Fibroblast of lung (primary cell): ENCODE data around the gene HMX1. TPM values are rescaled to one million over a fixed set of nuclear protein-coding genes. Genes with fewer than 3 reads are reported as not detected.

Experiments used
- DNase-seq, 2 donors: peaks; one replicate each; pipeline versions ENCODE4 v3.0.0 to v3.0.0-alpha.2; 2010; ENCODE audit warnings: low read depth in 2 of 2
- H2AFZ ChIP-seq: 2 replicates; pipeline ENCODE4 v1.5.1; 2012; ENCODE audit warnings: low read length, control low read depth, inconsistent platforms
- H3K27ac ChIP-seq: 2 replicates; pipeline ENCODE4 v1.5.1; 2011; ENCODE audit warnings: low read length, control low read depth; ENCODE audit not compliant: insufficient read depth
- H3K27me3 ChIP-seq: 2 replicates; pipeline ENCODE4 v1.5.1; 2011; ENCODE audit warnings: mild to moderate bottlenecking, low read length; ENCODE audit not compliant: control insufficient read depth, insufficient read depth
- H3K36me3 ChIP-seq: 2 replicates; pipeline ENCODE4 v1.5.1; 2011; ENCODE audit warnings: low read length; ENCODE audit not compliant: control insufficient read depth, insufficient read depth
- H3K4me1 ChIP-seq: 2 replicates; pipeline ENCODE4 v1.5.1; 2011; ENCODE audit warnings: low read length; ENCODE audit not compliant: control insufficient read depth, insufficient read depth; ENCODE audit errors: extremely low read depth
- H3K4me2 ChIP-seq: 2 replicates; pipeline ENCODE4 v1.5.1; 2011; ENCODE audit warnings: low read length, control low read depth; ENCODE audit not compliant: insufficient read depth; ENCODE audit errors: extremely low read depth
- H3K4me3 ChIP-seq, 4 experiments: fragments of 200-600 bp in 1 of 4; sonication (generic) in 1 of 4; replicated peaks in 1 of 4; 2 replicates each; pipeline ENCODE4 v1.5.1; 2011 to 2016; ENCODE audit warnings: low read length in 4 of 4, low read depth in 3 of 4, mild to moderate bottlenecking in 3 of 4, control low read depth in 2 of 4, inconsistent platforms in 1 of 4, mixed read lengths in 1 of 4; ENCODE audit not compliant: insufficient read depth in 1 of 4; ENCODE audit errors: control extremely low read depth in 1 of 4
- H3K79me2 ChIP-seq: 2 replicates; pipeline ENCODE4 v1.5.1; 2012; ENCODE audit warnings: mild to moderate bottlenecking, low read length, inconsistent platforms; ENCODE audit not compliant: control insufficient read depth, insufficient read depth
- H3K9ac ChIP-seq: 2 replicates; pipeline ENCODE4 v1.5.1; 2011; ENCODE audit warnings: mild to moderate bottlenecking, low read length, control low read depth; ENCODE audit not compliant: insufficient read depth
- H3K9me3 ChIP-seq: 2 replicates; pipeline ENCODE4 v1.5.1; 2012; ENCODE audit warnings: low read depth, low read length; ENCODE audit not compliant: control insufficient read depth, insufficient read depth
- H4K20me1 ChIP-seq: 2 replicates; pipeline ENCODE4 v1.5.1; 2011; ENCODE audit warnings: low read length; ENCODE audit not compliant: control insufficient read depth, insufficient read depth; ENCODE audit errors: extremely low read depth
- EZH2 ChIP-seq: IDR thresholded peaks from 2 replicates; pipeline ENCODE4 v1.5.1; 2012; ENCODE audit warnings: low read length, control low read depth, mild to moderate bottlenecking; ENCODE audit errors: missing control alignments
- polyA plus RNA-seq, 2 donors: library from polyadenylated mRNA; depleted of rRNA in 1 of 2; stranded (reverse) in 1 of 2; unstranded in 1 of 2; fragments of >200 nt; gene quantifications; 2 replicates each; pipeline ENCODE4 v1.2.1, GENCODE V29; 2011 to 2012; ENCODE audit warnings: missing spikeins in 1 of 2
- total RNA-seq: library from RNA; depleted of rRNA; stranded (reverse); fragments of >200 nt; gene quantifications from 2 replicates; pipeline ENCODE4 v1.2.1, GENCODE V29; 2014
- TF ChIP-seq, protein P1 (sequence below), 2 donors: IDR thresholded peaks in 1 of 2; conservative IDR thresholded peaks in 1 of 2; 1 replicate in 1 of 2; 2 replicates in 1 of 2; pipeline ENCODE4 v1.5.1; 2011 to 2012; ENCODE audit warnings: low read length in 2 of 2, control low read depth in 1 of 2, inconsistent platforms in 1 of 2, low read depth in 1 of 2, mild to moderate bottlenecking in 1 of 2

Gene HMX1
- total and polyA plus RNA-seq, 2 donors (not counting 1 experiment from before 2014, with no cell fraction given): not detected

DNA sequence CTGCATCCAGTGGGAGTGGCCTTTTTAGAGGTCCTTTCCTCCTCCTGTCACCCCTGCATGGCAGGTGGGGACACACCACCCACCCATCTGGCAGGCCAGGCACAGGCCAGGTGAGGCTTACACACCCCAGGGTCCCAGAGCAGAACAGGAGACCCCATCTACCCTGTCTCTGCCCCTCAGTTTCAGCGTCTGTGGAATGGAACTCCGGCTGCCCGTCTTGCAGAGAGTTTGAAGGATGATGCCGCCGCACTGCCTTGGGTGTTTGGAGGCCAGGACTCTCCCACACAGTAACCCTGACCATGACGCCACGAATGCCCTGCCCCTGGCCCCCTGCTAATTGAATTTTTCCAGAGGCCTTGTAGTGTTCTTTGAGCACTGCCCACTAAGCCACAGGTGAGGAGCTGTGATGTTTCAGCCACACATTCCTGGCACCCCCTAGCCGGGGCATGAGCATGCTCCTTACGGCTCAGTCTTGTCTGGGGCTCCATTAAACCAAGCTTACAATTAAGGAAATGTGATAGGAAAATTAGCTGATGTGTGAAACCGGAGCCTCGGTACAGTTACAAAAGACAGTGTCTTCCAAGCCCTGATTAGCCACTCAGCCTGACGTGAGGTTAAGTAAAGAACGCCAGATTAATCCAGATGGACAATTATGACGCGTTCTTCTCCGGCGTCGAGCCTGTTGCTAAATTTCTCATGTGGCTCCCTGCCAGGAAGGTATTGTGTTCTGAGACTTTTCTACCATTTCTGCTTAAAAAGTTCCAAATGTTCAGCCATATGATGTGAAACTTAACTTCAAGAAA is 39.3 kb downstream of the HMX1 start:
- no peak for DNase-seq
- TF ChIP-seq, protein P1, sequence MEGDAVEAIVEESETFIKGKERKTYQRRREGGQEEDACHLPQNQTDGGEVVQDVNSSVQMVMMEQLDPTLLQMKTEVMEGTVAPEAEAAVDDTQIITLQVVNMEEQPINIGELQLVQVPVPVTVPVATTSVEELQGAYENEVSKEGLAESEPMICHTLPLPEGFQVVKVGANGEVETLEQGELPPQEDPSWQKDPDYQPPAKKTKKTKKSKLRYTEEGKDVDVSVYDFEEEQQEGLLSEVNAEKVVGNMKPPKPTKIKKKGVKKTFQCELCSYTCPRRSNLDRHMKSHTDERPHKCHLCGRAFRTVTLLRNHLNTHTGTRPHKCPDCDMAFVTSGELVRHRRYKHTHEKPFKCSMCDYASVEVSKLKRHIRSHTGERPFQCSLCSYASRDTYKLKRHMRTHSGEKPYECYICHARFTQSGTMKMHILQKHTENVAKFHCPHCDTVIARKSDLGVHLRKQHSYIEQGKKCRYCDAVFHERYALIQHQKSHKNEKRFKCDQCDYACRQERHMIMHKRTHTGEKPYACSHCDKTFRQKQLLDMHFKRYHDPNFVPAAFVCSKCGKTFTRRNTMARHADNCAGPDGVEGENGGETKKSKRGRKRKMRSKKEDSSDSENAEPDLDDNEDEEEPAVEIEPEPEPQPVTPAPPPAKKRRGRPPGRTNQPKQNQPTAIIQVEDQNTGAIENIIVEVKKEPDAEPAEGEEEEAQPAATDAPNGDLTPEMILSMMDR (conservative IDR thresholded peaks at IDR 0.05 in 1 of 2, IDR thresholded peaks at IDR 0.05 in 1 of 2; ENCODE audit: low read depth in 1 of 2, low read length in 2 of 2): no peak
- no peak for TF ChIP-seq EZH2

GRCh38 chr4:8831221-8832112 is 40.2 kb downstream of the HMX1 start:
- Histone ChIP-seq H3K9me3 (no peaks in the 10 kb centered on the region), H3K4me3 (no peak overlapping the region), H3K4me2 (no peak overlapping the region), H2AFZ (no peak overlapping the region), H3K36me3 (no peaks in the 10 kb centered on the region), H3K4me1 (no peaks in the 10 kb centered on the region), H3K27ac (no peak overlapping the region), H3K79me2 (no peaks in the 10 kb centered on the region), H4K20me1 (no peaks in the 10 kb centered on the region), H3K27me3 (no peaks in the 10 kb centered on the region), H3K9ac (no peak overlapping the region)
- no peak for DNase-seq
- TF ChIP-seq EZH2: no peak
- TF ChIP-seq, protein P1 (conservative IDR thresholded peaks at IDR 0.05 in 1 of 2, IDR thresholded peaks at IDR 0.05 in 1 of 2; ENCODE audit: low read depth in 1 of 2, low read length in 2 of 2): no peak

More for the DNA sequence above, 39.3 kb downstream of the HMX1 start:
- no peak overlapping the region for H2AFZ ChIP-seq
- no peaks in the 10 kb centered on the region for H3K27me3 ChIP-seq
- H3K9ac ChIP-seq: no peak overlapping the region
- no peaks in the 10 kb centered on the region for H3K36me3 ChIP-seq
- no peak overlapping the region for H3K27ac ChIP-seq
- H3K9me3 ChIP-seq: no peaks in the 10 kb centered on the region
- H3K79me2 ChIP-seq: no peaks in the 10 kb centered on the region
- H3K4me3 ChIP-seq: no peak overlapping the region
- H3K4me2 ChIP-seq: no peak overlapping the region
- no peaks in the 10 kb centered on the region for H4K20me1 ChIP-seq
- no peaks in the 10 kb centered on the region for H3K4me1 ChIP-seq

GRCh38 chr4:8830611-8831200 is 40.9 kb downstream of the HMX1 start:
- DNase-seq: no peak
- H3K9me3 ChIP-seq: no peaks in the 10 kb centered on the region
- no peaks in the 10 kb centered on the region for H3K27me3 ChIP-seq
- no peak overlapping the region for H3K4me3 ChIP-seq
- H3K9ac ChIP-seq: no peak overlapping the region
- H2AFZ ChIP-seq: no peak overlapping the region
- no peaks in the 10 kb centered on the region for H3K79me2 ChIP-seq
- H3K4me2 ChIP-seq: no peak overlapping the region
- no peak overlapping the region for H3K27ac ChIP-seq
- H3K36me3 ChIP-seq: no peaks in the 10 kb centered on the region
- no peaks in the 10 kb centered on the region for H3K4me1 ChIP-seq
- no peaks in the 10 kb centered on the region for H4K20me1 ChIP-seq
- TF ChIP-seq EZH2: no peak
- TF ChIP-seq, protein P1 (conservative IDR thresholded peaks at IDR 0.05 in 1 of 2, IDR thresholded peaks at IDR 0.05 in 1 of 2; ENCODE audit: low read depth in 1 of 2, low read length in 2 of 2): no peak
